Stimulated activated CD8-positive, alpha-beta memory T cell treated with anti-CD3 and anti-CD28 coated beads, Interleukin-2, amount 100 ng/mL, for 48 hours (primary cell): ENCODE measurements around the gene CADM4.

ENCODE experiments used
- DNase-seq, 2 donors: peaks; one replicate each; pipeline ENCODE4 v3.0.0-alpha.2; 2020; ENCODE audit warnings: low read depth in 2 of 2

The CADM4 gene

GRCh38 chr19:43634506-43634871 is 5.2 kb downstream of the CADM4 start:
- no peak for DNase-seq

DNA sequence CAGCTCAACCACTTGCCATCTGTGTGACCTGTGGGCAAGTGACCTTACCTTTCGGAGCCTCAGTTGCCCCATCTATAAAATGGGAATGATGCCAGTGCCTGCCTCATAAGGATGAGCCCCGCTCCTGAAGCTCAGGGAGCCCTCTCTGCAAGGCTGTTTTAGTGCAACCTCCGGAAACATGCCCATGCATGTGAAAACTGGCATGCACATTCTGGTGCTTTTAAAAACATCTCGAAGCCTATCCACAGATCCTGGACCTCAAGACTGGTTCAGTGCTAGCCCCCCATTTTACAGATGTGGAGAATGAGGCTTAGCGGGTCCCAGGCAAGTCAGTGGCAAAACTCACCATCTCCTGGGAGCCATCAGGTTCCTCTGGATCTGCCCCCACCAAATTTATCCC is 5.6 kb downstream of the CADM4 start:
- DNase-seq = no peak

GRCh38 chr19:43633520-43633919 is 6.1 kb downstream of the CADM4 start:
- no peak for DNase-seq

- no peak for DNase-seq
Measured at GRCh38 chr19:43631491-43631890, 8.2 kb downstream of the CADM4 start.

DNA sequence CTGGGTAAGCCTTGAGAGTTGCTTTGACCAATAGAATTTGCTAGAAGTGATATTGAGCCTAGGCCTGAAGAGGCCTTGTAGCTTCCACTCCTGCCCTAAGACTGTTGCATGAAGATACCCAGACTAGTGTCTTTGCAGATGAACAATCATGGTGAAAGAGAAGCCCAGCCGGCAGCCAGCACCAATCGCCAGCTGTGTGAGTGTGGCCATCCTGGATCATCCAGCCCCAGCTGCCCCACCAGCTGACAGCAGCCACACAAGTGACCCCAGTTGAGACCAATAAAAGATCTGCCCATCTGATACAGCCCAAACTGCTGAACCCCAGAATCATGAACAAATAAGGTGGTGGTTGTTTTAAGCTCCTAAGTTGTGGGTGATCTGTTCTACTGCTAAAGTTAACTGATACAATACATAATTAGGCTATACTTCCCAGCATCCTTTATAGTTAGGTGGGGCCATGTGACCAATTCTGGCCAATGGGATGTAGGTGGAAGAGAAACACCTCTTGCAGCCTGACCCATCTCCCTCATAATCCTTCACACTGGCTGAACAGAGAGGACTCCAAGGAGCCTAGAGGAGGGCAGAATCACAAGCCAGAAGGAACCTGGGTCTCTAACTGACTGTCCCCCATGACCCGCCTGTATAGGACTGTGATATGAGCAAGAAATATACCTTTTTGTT is 10.9 kb downstream of the CADM4 start:
- no peak for DNase-seq

- DNase-seq = no peak
Measured at GRCh38 chr19:43626838-43627237, 12.8 kb downstream of the CADM4 start.

DNA sequence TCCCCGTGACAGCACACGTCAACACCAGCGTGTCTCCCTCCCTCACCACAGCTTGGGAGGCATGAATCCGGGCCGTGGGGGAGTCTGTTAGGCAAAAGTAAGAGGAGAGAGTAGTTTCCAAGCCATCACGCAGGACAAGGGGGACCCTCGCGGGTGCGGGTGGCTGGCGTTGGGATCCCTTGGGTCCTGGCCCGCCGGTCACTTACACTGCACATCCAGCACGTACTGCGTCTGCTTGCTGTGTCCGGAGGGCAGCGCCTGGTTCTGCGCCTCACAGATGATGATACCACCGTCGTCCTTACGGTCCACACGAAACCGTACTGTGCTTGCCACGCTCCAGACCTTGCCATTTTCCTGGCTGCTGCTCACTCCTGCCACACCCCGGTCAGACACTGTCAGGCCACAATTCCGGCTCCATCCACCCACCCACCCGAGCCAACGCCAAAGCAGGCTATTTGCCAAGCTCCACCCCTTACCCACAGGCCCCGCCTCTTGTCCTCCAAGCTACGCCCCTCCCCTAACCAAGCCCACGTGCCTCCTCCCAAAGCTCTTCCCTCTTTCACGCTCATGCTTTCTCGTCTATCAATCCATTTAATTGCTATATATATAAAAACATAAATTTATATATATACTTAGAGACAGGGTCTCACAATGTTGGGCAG is 13.6 kb downstream of the CADM4 start:
- no peak for DNase-seq

GRCh38 chr19:43624933-43625332 is 14.7 kb downstream of the CADM4 start:
- DNase-seq = peak; percentile 81 to 82

GRCh38 chr19:43623889-43624670 is 15.6 kb downstream of the CADM4 start:
- DNase-seq = no peak

- DNase-seq = no peak
Measured at GRCh38 chr19:43622956-43623355, 16.7 kb downstream of the CADM4 start.

- DNase-seq = no peak
Measured at GRCh38 chr19:43622070-43622469, 17.6 kb downstream of the CADM4 start.

DNA sequence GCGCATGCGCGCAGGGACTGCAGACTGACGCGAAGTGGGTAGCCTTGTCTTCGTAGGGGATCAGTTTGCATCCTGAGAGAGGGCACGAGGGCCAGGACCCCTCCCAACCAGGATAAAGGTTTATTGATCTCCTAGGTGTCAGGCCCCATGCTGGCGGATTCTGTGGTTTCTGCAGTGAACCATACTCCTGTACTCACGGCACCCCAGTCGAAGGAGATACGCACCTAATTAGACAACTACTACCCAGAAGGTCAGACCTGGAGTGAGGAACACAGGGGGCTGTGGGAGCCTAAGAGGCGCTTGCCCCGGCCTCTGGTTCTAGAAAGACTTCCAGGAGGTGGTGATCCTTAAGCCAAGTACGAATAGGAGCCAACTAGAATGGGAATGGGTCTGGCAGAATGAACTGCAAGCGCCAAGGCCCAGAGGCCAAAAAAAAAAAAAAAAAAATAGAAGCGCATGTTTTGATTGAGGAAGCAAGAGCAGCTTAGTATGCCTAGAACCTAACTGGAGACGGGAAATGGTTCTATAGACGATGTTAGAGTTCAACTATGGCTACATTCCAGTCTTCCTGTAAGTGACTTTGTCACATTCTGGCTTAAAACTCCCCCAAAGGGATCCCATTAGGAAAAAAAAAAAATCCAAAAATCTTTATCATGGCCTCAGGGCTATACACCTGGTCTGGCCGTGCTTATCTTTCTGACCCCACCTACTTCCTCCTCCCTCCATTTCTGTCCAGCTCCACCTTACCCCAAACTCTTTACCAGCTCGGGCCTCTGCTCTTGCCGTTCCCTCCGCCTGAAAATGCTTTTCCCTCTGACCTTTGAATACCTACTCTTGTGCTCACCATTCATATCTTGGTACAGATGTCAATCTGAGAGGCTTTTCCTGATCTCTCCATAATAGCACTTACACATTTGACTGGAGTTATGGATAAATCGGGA is 19.3 kb downstream of the CADM4 start:
- DNase-seq = peak; percentile 78 to 79

DNA sequence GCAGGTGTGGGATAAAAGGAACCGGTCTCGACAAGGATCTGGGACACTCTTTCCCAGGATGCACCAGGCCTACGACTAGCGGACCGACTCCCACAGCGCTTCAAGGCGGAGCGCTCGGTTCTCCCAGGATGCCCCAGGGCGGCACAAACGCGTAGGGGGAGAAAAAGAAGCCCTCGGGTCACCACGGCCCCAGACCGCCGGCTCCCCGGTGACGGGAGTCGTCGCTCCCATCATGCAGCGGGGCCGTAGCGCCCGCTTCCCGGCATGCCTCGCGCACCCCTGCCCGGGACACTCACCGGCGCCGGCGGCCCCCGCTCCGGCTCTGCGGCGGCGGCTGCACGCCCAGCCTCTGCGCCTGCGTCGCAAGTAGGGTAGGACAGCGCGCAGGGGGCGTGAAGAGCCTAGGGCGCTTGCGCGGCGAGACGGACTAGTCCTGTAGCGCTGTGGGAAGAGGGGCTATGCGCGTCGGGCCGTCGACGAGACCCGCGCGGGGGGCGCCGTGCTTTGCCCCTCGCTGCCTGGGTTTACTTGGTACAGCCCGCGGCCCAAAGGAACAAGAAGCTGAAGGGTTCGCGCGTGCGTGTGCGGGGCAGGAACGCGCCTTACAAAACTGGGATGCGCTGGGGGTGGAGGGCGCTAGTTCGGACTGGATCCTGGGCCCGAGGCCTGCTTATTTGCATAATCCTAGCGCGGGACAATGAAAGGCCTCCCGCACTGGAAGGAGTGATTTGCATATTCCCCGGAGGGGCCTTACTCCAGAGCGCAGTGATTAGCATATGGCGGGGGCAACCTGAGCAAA is 20.2 kb downstream of the CADM4 start, which contains the start of gene ZNF428:
Gene ZNF428, minus strand, starts transcription at position 368 of the 799 bp plus-strand sequence. CDS start 5,325 bp downstream, outside the sequence.
- DNase-seq = peak; percentile 75 to 79

- peak in 1 of 2 donors; percentile 42 for DNase-seq
Measured at GRCh38 chr19:43618921-43619261, 20.8 kb downstream of the CADM4 start.

DNA sequence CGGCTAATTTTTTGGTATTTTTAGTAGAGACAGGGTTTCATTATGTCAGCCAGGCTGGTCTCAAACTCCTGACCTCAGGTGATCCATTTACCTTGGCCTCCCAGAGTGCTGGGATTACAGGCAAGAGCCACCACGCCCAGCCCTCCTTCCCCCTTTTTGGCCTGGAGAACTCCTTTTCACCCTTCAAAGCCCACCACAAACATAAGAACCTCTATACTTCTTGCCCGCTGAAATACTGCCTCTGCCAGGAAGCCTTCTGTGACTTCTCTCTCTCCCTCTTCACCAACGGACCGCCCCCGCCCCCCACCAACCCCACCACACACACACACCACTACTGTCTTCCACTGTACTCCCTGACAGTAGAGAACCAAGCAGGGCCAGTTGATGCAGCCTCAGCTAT is 22.7 kb downstream of the CADM4 start:
- no peak for DNase-seq

DNA sequence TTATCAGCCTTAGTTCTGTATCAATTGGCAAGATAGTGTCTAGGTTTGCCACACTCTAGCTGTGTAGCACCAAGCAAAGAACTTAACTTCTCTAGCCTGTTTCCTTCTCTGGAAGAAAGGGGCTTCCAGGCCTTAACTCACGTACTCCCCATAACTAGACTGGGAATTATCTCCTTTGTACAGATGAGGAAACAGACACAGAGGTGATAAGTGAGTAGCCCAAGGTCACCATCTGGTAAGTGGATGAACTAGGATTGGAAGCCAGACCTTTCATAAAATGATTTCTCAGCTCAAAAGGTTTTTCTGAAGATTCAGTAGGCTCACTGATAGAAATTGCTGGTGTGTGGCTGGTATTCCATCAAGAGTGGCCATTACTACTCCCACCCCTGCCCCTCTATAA is 23.3 kb downstream of the CADM4 start:
- no peak for DNase-seq

GRCh38 chr19:43612374-43612773 is 27.3 kb downstream of the CADM4 start:
- no peak for DNase-seq

DNA sequence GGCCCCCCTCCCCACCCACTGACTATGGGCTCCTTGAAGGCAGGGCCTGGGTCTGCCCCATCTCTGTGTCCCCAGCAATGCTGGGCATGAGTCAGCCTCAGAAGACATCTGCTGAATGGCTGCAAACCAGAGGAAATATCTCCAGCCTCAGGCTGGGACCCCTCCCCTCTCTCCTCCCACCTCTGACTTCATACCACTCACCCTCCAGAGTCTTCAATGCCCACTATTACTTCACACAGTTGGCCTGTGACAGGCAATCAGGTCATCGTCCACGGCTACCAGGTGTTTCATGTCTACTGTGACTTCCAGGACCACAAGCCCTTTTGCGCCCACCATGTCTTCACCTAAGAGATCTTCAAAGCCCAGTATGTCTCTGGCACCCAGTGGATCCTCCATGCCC is 27.9 kb downstream of the CADM4 start, which contains the start of gene SRRM5:
Gene SRRM5, plus strand, starts transcription at position 301 of the 400 bp plus-strand sequence. Its CDS starts 34 bp downstream, at position 335.
- no peak for DNase-seq

- DNase-seq = no peak
Measured at GRCh38 chr19:43610493-43610892, 29.2 kb downstream of the CADM4 start.

DNA sequence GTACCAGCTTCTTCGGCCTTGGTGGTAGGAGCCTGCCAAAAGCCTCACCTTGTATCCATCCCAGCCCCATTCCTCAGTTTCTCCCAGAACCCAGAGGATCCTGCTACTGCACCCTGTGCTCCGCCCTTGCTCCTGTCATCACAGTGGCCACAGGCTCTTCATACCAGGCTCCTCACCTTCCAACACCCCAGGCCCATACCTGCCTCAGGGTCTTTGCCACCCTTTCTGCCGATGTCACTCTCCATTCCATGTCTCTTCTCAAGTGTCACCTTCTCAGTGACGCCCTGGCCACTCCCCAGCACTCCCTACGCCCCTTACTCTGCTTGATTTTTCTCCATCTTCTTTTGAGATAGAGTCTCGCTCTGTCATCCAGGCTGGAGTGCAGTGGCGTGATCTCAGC is 29.8 kb downstream of the CADM4 start:
- DNase-seq = no peak
